PC-3 (cell line): ENCODE data around the gene GPR108. TPM values are rescaled to one million over a fixed set of nuclear protein-coding genes. Genes with fewer than 3 reads are reported as not detected.
A peak's percentile ranks its signal among the peaks of the same experiment; 100 is the strongest.

Experiments
- ATAC-seq: fragments of 200-7000 bp; cut with Tn5 transposase; 2 replicates; pipeline ENCODE4 v1.9.1; 2020; ENCODE audit warnings: mild to moderate bottlenecking, moderate library complexity
- BruUV-seq: library from RNA; stranded (reverse); fragments of 400-500 nt; replicated peaks from 2 replicates; lab custom pipeline; 2021; lab: Mats Ljungman, UMichigan
- CTCF ChIA-PET: fragments of 300-600 bp; sonication (Branson Sonifier 250); formaldehyde crosslinking; loops from one replicate; lab custom pipeline; 2022; ENCODE audit warnings: antibody characterized with exemption; lab: Charles Lee
- POLR2A ChIA-PET: fragments of 300-600 bp; sonication (Branson Sonifier 250); formaldehyde crosslinking; loops from one replicate; lab custom pipeline; 2022; ENCODE audit warnings: antibody characterized with exemption; ENCODE audit not compliant: unreplicated experiment; lab: Charles Lee
- DNase-seq: peaks from one replicate; pipeline ENCODE4 v3.0.0-alpha.2; 2015
- H2AFZ ChIP-seq: fragments of 300-600 bp; sonication (generic); 2 replicates; pipeline ENCODE4 v1.6.0; 2016; ENCODE audit warnings: antibody characterized with exemption, low read length
- H3F3A ChIP-seq: fragments of 300-600 bp; sonication (generic); one replicate; pipeline ENCODE4 v1.6.0; 2017; ENCODE audit warnings: antibody characterized with exemption, low read length, control low read depth, mild to moderate bottlenecking; ENCODE audit not compliant: unreplicated experiment
- H3K27ac ChIP-seq: fragments of 300-600 bp; sonication (generic); 2 replicates; pipeline ENCODE4 v1.5.1; 2016; ENCODE audit warnings: mild to moderate bottlenecking, low read length
- H3K27me3 ChIP-seq: fragments of 300-600 bp; sonication (generic); 2 replicates; pipeline ENCODE4 v1.6.1; 2016; ENCODE audit warnings: low read length, mixed read lengths
- H3K36me3 ChIP-seq: fragments of 300-600 bp; sonication (generic); 2 replicates; pipeline ENCODE4 v1.6.1; 2016; ENCODE audit warnings: low read depth, mixed run types, low read length, mixed read lengths
- H3K4me1 ChIP-seq: fragments of 300-600 bp; sonication (generic); 2 replicates; pipeline ENCODE4 v1.5.1; 2016; ENCODE audit warnings: low read length; ENCODE audit not compliant: insufficient read depth
- H3K4me2 ChIP-seq: fragments of 300-600 bp; sonication (generic); 2 replicates; pipeline ENCODE4 v1.6.0; 2016; ENCODE audit warnings: low read length
- H3K4me3 ChIP-seq: fragments of 300-600 bp; sonication (generic); 2 replicates; pipeline ENCODE4 v1.5.1; 2016; ENCODE audit warnings: mild to moderate bottlenecking, low read length, mixed read lengths
- H3K79me2 ChIP-seq: fragments of 300-600 bp; sonication (generic); 2 replicates; pipeline ENCODE4 v1.6.1; 2017; ENCODE audit warnings: low read length, mixed read lengths
- H3K9ac ChIP-seq: fragments of 300-600 bp; sonication (generic); 2 replicates; pipeline ENCODE4 v1.6.0; 2016; ENCODE audit warnings: mild to moderate bottlenecking, low read length
- H3K9me2 ChIP-seq: fragments of 300-600 bp; sonication (generic); replicated peaks from 2 replicates; pipeline ENCODE4 v1.6.1; 2016; ENCODE audit warnings: mixed run types, low read length, mixed read lengths
- H3K9me3 ChIP-seq: fragments of 300-600 bp; sonication (generic); 2 replicates; pipeline ENCODE4 v1.6.1; 2016; ENCODE audit warnings: low read length, mixed read lengths
- H4K20me1 ChIP-seq: fragments of 300-600 bp; sonication (generic); 2 replicates; pipeline ENCODE4 v1.6.1; 2016; ENCODE audit warnings: low read length, mixed read lengths
- EZH2 ChIP-seq: fragments of 300-600 bp; sonication (generic); IDR thresholded peaks from one replicate; pipeline ENCODE4 v1.6.1; 2017; ENCODE audit warnings: antibody characterized with exemption, mild to moderate bottlenecking, low read length; ENCODE audit not compliant: unreplicated experiment
- EZH2phosphoT487 ChIP-seq: fragments of 300-600 bp; sonication (generic); IDR thresholded peaks from 2 replicates; pipeline ENCODE4 v1.6.1; 2018; ENCODE audit warnings: mild to moderate bottlenecking, antibody characterized with exemption, low read length, borderline replicate concordance
- intact Hi-C: fragments of 100-400 bp; cut with micrococcal nuclease; formaldehyde crosslinking; loops from 2 replicates; pipeline ENCODE4 v1.9.0; 2023
- total RNA-seq: library from RNA; depleted of rRNA; stranded (reverse); fragments of >200 nt; gene quantifications from 2 replicates; pipeline ENCODE4 v1.2.3, GENCODE V29; 2014
- TF ChIP-seq, protein P1 (sequence below): fragments of 300-600 bp; sonication (generic); conservative IDR thresholded peaks from 2 replicates; pipeline ENCODE4 v1.5.1; 2017; ENCODE audit warnings: antibody characterized with exemption, low read depth, mild to moderate bottlenecking, low read length

The GPR108 gene
- total RNA-seq, 1 experiment from 2014 or later: 78.7 TPM

DNA sequence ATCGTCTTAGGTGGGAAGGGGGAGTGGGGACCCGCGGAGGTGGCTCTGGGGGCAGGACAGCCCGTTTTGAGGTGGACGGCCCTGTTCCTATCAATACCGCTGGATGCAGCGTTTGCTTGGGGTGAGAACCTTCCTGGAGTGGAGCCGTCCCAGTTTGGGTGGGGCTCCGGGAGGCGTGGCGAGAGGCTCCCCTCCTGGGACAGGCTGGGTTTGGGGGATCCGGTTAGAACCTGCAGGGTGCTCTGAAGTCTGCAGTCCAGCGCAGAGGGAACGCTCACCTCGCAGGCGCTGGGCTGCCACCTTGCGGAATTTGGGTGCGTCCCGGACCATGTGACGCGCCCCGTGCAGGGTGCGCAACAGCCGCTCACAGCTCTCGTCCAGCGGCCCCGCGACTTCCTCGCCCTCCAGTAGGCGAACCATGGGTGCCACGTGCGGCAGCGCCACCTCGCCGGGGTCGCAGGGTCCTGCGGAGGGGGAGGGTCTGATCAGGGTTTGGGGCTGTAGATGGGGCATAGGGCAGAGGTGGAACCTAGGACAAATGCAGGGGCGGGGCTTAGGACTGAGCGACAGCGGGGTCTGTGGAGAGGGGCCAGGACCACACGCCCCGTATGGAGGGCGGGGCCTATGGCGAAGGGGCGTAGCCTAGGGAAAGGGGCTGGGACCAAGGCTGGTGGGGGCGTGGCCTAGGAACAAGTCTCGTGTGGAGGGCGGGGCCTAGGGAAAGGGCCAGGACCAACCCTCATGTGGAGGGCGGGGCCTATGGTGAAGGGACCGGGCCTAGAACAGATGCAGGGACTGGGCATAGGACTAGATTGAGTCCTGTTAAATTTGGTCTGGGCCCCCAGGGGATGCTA is 16.0 kb upstream of the GPR108 start:
- H3F3A ChIP-seq: peaks cover under 1% of the 10 kb centered on the region
- H4K20me1 ChIP-seq: no peaks in the 10 kb centered on the region
- ChIA-PET CTCF (no interaction called here), POLR2A (no interaction called here)
- intact Hi-C loops: no loop called here
- H3K79me2 ChIP-seq: no peaks in the 10 kb centered on the region
- TF ChIP-seq EZH2phosphoT487 (no peak), EZH2 (no peak)
- TF ChIP-seq, protein P1, sequence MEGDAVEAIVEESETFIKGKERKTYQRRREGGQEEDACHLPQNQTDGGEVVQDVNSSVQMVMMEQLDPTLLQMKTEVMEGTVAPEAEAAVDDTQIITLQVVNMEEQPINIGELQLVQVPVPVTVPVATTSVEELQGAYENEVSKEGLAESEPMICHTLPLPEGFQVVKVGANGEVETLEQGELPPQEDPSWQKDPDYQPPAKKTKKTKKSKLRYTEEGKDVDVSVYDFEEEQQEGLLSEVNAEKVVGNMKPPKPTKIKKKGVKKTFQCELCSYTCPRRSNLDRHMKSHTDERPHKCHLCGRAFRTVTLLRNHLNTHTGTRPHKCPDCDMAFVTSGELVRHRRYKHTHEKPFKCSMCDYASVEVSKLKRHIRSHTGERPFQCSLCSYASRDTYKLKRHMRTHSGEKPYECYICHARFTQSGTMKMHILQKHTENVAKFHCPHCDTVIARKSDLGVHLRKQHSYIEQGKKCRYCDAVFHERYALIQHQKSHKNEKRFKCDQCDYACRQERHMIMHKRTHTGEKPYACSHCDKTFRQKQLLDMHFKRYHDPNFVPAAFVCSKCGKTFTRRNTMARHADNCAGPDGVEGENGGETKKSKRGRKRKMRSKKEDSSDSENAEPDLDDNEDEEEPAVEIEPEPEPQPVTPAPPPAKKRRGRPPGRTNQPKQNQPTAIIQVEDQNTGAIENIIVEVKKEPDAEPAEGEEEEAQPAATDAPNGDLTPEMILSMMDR: no peak
- no peak overlapping the region for H3K9ac ChIP-seq
- no peak overlapping the region for H3K27ac ChIP-seq
- no peak overlapping the region for H3K4me2 ChIP-seq
- no peaks in the 10 kb centered on the region for H3K27me3 ChIP-seq
- no peak overlapping the region for H2AFZ ChIP-seq
- peaks cover 55% of the 10 kb centered on the region for H3K36me3 ChIP-seq
- DNase-seq (peak; percentile 54), ATAC-seq (peak; percentile 73)
- no peak overlapping the region for H3K4me3 ChIP-seq
- H3K4me1 ChIP-seq: no peaks in the 10 kb centered on the region
- H3K9me2 ChIP-seq: no peaks in the 10 kb centered on the region
- H3K9me3 ChIP-seq: no peaks in the 10 kb centered on the region
- no TSS peak for BruUV-seq

DNA sequence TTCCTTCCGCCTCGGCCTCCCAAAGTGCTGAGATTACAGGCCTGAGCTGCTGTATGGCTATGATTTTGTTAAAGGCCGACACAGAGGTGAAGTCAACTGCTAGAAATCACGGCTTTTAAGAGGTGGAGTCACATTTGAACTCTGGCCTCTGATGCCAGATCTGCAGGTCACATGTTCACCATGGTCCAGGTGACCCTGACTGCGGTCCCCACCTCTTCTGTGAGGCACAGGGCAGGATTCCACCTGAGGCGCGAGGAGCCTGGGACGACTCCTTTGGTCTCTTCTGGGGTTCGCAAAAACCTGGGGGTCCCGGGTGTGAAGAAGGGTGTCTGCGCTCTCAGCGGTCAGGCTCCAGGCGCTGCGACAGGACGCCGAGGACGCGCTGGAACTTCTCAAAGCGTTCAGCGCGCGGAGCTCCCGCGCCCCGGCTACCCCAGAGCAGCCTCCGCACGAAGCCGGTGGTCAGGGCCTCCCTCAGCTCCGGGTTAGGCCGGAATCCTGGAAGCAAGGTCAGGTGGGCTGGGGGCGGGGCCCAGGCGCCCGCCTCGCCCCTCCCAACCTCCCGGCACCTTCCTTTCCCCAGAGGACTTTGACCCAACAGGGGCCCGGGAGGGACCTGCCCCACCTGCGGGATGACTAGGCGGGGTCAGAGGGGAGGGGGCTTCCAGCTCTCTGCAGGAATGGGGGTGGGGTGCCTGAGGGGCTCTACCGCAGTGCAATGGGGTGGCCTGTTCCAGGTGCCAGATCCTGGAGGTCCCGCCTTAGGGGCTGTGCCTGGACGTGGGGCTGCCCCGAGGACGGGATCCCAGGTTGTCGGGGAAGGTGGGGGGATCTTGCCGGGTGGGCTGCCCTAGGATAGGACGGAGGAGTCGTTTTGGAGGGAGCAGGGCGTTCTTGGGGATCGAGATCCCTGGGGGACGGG is 15.1 kb upstream of the GPR108 start:
- ChIA-PET CTCF (no interaction called here), POLR2A (no interaction called here)
- ATAC-seq (no peak), DNase-seq (no peak)
- Histone ChIP-seq H4K20me1 (no peaks in the 10 kb centered on the region), H3K9ac (no peak overlapping the region), H3F3A (no peaks in the 10 kb centered on the region), H3K9me3 (no peaks in the 10 kb centered on the region), H3K9me2 (no peaks in the 10 kb centered on the region), H3K4me1 (no peaks in the 10 kb centered on the region), H2AFZ (no peak overlapping the region), H3K27ac (no peak overlapping the region), H3K79me2 (no peaks in the 10 kb centered on the region), H3K4me2 (no peak overlapping the region), H3K4me3 (no peak overlapping the region), H3K36me3 (peaks cover 61% of the 10 kb centered on the region), H3K27me3 (no peaks in the 10 kb centered on the region)
- no TSS peak for BruUV-seq
- no peak for TF ChIP-seq EZH2phosphoT487
- TF ChIP-seq, protein P1: no peak
- TF ChIP-seq EZH2: no peak
- intact Hi-C loops: no loop called here

DNA sequence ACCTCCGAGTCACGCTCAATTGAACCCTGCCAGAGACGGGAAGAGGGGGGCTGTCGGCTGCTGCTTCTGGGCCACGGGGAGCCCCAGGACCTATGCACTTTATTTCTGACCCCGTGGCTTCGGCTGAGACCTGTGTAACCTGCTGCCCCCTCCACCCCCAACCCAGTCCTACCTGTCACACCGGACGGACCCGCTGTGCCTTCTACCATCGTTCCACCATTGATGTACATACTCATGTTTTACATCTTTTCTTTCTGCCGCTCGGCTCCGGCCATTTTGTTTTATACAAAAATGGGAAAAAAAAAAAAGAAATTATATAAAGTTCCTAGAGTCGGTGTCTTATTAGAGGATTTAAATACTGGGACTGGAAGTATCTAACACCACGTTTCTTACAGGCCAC is 13.8 kb upstream of the GPR108 start:
- no peaks in the 10 kb centered on the region for H4K20me1 ChIP-seq
- no peaks in the 10 kb centered on the region for H3K9me3 ChIP-seq
- H3K36me3 ChIP-seq: peaks cover 69% of the 10 kb centered on the region
- TF ChIP-seq EZH2phosphoT487: no peak
- no peak for TF ChIP-seq EZH2
- TF ChIP-seq, protein P1: no peak
- peaks cover 2% of the 10 kb centered on the region; the same call in 1 of the 2 replicates for H3K79me2 ChIP-seq
- intact Hi-C loops: no loop called here
- no peak for DNase-seq
- H3K27ac ChIP-seq: no peak overlapping the region
- BruUV-seq: TSS peak; percentile 43
- no peak for ATAC-seq
- no peaks in the 10 kb centered on the region for H3K9me2 ChIP-seq
- no peaks in the 10 kb centered on the region for H3K27me3 ChIP-seq
- POLR2A ChIA-PET: no interaction called here
- H3K4me2 ChIP-seq: no peak overlapping the region
- H3K9ac ChIP-seq: no peak overlapping the region
- H2AFZ ChIP-seq: no peak overlapping the region
- CTCF ChIA-PET: no interaction called here
- no peaks in the 10 kb centered on the region for H3F3A ChIP-seq
- H3K4me1 ChIP-seq: no peaks in the 10 kb centered on the region
- no peak overlapping the region for H3K4me3 ChIP-seq
